Keratinocyte (primary cell): ENCODE data around the gene KCNN2. TPM values are rescaled to one million over a fixed set of nuclear protein-coding genes. Genes with fewer than 3 reads are reported as not detected.

Experiments used
- DNase-seq: peaks from one replicate; pipeline ENCODE4 v3.0.0-alpha.2; 2011; ENCODE audit warnings: low read depth, missing footprints, low spot score
- FAIRE-seq: peaks from 2 replicates; lab custom pipeline; 2011; peaks lifted over from hg19 to GRCh38; lab: Jason Lieb, UNC
- H2AFZ ChIP-seq: 2 replicates; pipeline ENCODE4 v1.6.0; 2012; ENCODE audit warnings: low read length, control low read depth, inconsistent platforms; ENCODE audit not compliant: control insufficient read depth
- H3K27ac ChIP-seq: 2 replicates; pipeline ENCODE4 v1.5.1; 2011; ENCODE audit warnings: low read length; ENCODE audit not compliant: control insufficient read depth, insufficient read depth
- H3K27me3 ChIP-seq: 3 replicates; pipeline ENCODE4 v1.6.0; 2011; ENCODE audit warnings: low read length; ENCODE audit not compliant: control insufficient read depth, insufficient read depth; ENCODE audit errors: extremely low read depth
- H3K36me3 ChIP-seq, 2 experiments: 2 replicates in 1 of 2; 3 replicates in 1 of 2; pipeline ENCODE4 v1.5.1; 2011; ENCODE audit warnings: low read length in 2 of 2, mild to moderate bottlenecking in 1 of 2; ENCODE audit not compliant: control insufficient read depth in 2 of 2, insufficient read depth in 2 of 2; ENCODE audit errors: extremely low read depth in 1 of 2
- H3K4me1 ChIP-seq: 3 replicates; pipeline ENCODE4 v1.5.1; 2011; ENCODE audit warnings: low read length; ENCODE audit not compliant: control insufficient read depth, insufficient read depth; ENCODE audit errors: extremely low read depth
- H3K4me2 ChIP-seq: 3 replicates; pipeline ENCODE4 v1.6.0; 2011; ENCODE audit warnings: low read depth, low read length; ENCODE audit not compliant: control insufficient read depth, insufficient read depth; ENCODE audit errors: extremely low read depth
- H3K4me3 ChIP-seq, 3 experiments: fragments of 200-600 bp in 1 of 3; sonication (generic) in 1 of 3; 2 replicates in 2 of 3; 3 replicates in 1 of 3; pipeline ENCODE4 v1.5.1; 2011 to 2016; ENCODE audit warnings: low read length in 3 of 3, mild to moderate bottlenecking in 3 of 3, control low read depth in 2 of 3, inconsistent platforms in 1 of 3, low read depth in 1 of 3, mixed read lengths in 1 of 3, mixed run types in 1 of 3, moderate library complexity in 1 of 3; ENCODE audit not compliant: control insufficient read depth in 2 of 3, insufficient read depth in 2 of 3; ENCODE audit errors: extremely low read depth in 1 of 3
- H3K79me2 ChIP-seq: 2 replicates; pipeline ENCODE4 v1.6.0; 2012; ENCODE audit warnings: low read length; ENCODE audit not compliant: control insufficient read depth, insufficient read depth
- H3K9ac ChIP-seq: 3 replicates; pipeline ENCODE4 v1.6.0; 2011; ENCODE audit warnings: low read length; ENCODE audit not compliant: control insufficient read depth, insufficient read depth; ENCODE audit errors: extremely low read depth
- H3K9me1 ChIP-seq: 3 replicates; pipeline ENCODE4 v1.6.0; 2011; ENCODE audit warnings: low read length; ENCODE audit not compliant: control insufficient read depth, insufficient read depth; ENCODE audit errors: extremely low read depth
- H3K9me3 ChIP-seq: 2 replicates; pipeline ENCODE4 v1.5.1; 2012; ENCODE audit warnings: low read depth, low read length; ENCODE audit not compliant: control insufficient read depth
- H4K20me1 ChIP-seq: 3 replicates; pipeline ENCODE4 v1.6.0; 2011; ENCODE audit warnings: low read length; ENCODE audit not compliant: control insufficient read depth, insufficient read depth; ENCODE audit errors: extremely low read depth
- EZH2 ChIP-seq: IDR thresholded peaks from one replicate; pipeline ENCODE4 v1.6.1; 2012; ENCODE audit warnings: inconsistent platforms, mild to moderate bottlenecking, low read length, moderate library complexity
- dilution Hi-C: fragments of 300-500 bp; cut with MboI; formaldehyde crosslinking; loops from one replicate; pipeline ENCODE4 v1.7.0; 2020; ENCODE audit warnings: low sequenced_read_pairs; ENCODE audit not compliant: extremely low pct_ligation_motif_present
- polyA plus RNA-seq, 5 experiments: library from polyadenylated mRNA; depleted of rRNA in 3 of 5; stranded (reverse) in 3 of 5; stranded (forward) in 1 of 5; unstranded in 1 of 5; fragments of >200 nt; gene quantifications; 1 replicate in 1 of 5; 2 replicates in 3 of 5; 3 replicates in 1 of 5; pipeline versions ENCODE4 v1.2.1 to v1.2.3, GENCODE V29; 2011 to 2012; ENCODE audit warnings: missing spikeins in 2 of 5, low read depth in 1 of 5, low replicate concordance in 1 of 5
- TF ChIP-seq, protein P1 (sequence below), 3 experiments: IDR thresholded peaks in 1 of 3; conservative IDR thresholded peaks in 1 of 3; optimal IDR thresholded peaks in 1 of 3; 2 replicates in 2 of 3; 3 replicates in 1 of 3; pipeline versions ENCODE3 to v1.5.1; 2011; ENCODE audit warnings: low read length in 3 of 3, mild to moderate bottlenecking in 3 of 3, moderate library complexity in 2 of 3, control low read depth in 1 of 3, inconsistent platforms in 1 of 3; ENCODE audit not compliant: insufficient read depth in 2 of 3; ENCODE audit errors: extremely low read depth in 1 of 3

KCNN2 gene
- polyA plus RNA-seq, 1 donor (not counting 4 experiments of a cell fraction or from before 2014, with no cell fraction given) = 0.09 TPM

DNA sequence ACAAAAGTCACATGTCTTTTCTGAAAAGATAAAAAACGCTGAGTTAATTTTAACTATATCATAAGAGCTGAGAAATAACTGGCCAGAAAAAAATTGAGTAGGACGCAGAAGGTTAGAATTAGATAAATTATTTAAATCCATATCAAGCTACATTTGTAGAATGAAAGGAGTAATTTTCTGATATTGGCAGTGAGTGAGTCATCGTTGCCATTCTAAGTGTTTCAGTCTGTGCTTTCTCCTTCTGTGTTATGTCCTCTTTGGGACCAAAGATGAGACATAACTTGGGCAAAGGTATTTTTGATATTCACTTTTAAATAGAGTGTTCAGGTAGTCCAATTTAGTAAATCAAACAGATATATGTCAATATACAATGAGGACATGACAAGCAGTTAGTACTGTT is 34.4 kb upstream of the KCNN2 start:
- TF ChIP-seq, protein P1, sequence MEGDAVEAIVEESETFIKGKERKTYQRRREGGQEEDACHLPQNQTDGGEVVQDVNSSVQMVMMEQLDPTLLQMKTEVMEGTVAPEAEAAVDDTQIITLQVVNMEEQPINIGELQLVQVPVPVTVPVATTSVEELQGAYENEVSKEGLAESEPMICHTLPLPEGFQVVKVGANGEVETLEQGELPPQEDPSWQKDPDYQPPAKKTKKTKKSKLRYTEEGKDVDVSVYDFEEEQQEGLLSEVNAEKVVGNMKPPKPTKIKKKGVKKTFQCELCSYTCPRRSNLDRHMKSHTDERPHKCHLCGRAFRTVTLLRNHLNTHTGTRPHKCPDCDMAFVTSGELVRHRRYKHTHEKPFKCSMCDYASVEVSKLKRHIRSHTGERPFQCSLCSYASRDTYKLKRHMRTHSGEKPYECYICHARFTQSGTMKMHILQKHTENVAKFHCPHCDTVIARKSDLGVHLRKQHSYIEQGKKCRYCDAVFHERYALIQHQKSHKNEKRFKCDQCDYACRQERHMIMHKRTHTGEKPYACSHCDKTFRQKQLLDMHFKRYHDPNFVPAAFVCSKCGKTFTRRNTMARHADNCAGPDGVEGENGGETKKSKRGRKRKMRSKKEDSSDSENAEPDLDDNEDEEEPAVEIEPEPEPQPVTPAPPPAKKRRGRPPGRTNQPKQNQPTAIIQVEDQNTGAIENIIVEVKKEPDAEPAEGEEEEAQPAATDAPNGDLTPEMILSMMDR (optimal IDR thresholded peaks at IDR 0.05 in 1 of 3, IDR thresholded peaks at IDR 0.05 in 1 of 3, conservative IDR thresholded peaks at IDR 0.05 in 1 of 3; ENCODE audit: extremely low read depth in 1 of 3, insufficient read depth in 2 of 3, low read length in 3 of 3) = no peak
- no peak for TF ChIP-seq EZH2
- Histone ChIP-seq H3K4me2 (no peak overlapping the region), H3K9me3 (no peaks in the 10 kb centered on the region), H3K9me1 (no peaks in the 10 kb centered on the region), H3K36me3 (no peaks in the 10 kb centered on the region), H3K27me3 (no peaks in the 10 kb centered on the region), H2AFZ (no peak overlapping the region), H3K27ac (no peak overlapping the region), H3K4me3 (no peak overlapping the region), H3K79me2 (no peaks in the 10 kb centered on the region), H4K20me1 (no peaks in the 10 kb centered on the region), H3K9ac (no peak overlapping the region), H3K4me1 (no peaks in the 10 kb centered on the region)
- DNase-seq = no peak
- FAIRE-seq = no peak
- dilution Hi-C loops = no loop called here

DNA sequence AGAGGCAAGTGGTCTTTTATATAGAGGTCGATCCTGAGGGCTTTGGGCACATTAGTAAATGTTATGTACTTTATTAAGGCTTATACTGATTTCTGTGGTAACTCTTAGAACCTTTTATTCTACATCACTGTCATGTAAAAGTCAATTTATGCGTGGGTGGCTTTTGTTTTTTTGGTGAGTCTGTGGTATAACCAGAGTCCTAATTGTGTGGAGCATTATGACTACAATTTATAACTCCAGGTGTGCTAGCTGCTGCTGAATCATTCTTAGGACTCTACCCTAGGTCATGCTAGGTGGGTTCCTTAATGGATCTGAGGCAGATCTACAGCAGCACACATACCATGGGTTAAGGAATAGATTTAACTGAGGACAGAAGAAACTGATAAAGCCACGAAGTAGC is 33.9 kb upstream of the KCNN2 start:
- dilution Hi-C loops = no loop called here
- Histone ChIP-seq H3K9me1 (no peaks in the 10 kb centered on the region), H3K27ac (no peak overlapping the region), H4K20me1 (no peaks in the 10 kb centered on the region), H3K79me2 (no peaks in the 10 kb centered on the region), H3K4me1 (no peaks in the 10 kb centered on the region), H3K9ac (no peak overlapping the region), H3K4me2 (no peak overlapping the region), H2AFZ (no peak overlapping the region), H3K9me3 (no peaks in the 10 kb centered on the region), H3K27me3 (no peaks in the 10 kb centered on the region), H3K4me3 (no peak overlapping the region), H3K36me3 (no peaks in the 10 kb centered on the region)
- TF ChIP-seq EZH2 = no peak
- TF ChIP-seq, protein P1 (optimal IDR thresholded peaks at IDR 0.05 in 1 of 3, IDR thresholded peaks at IDR 0.05 in 1 of 3, conservative IDR thresholded peaks at IDR 0.05 in 1 of 3; ENCODE audit: extremely low read depth in 1 of 3, insufficient read depth in 2 of 3, low read length in 3 of 3) = no peak
- DNase-seq (no peak), FAIRE-seq (no peak)
